ENCODE results near the gene SLC1A5.

SLC1A5 gene

GRCh38 chr19:46725859-46726393, 62.5 kb downstream of the SLC1A5 start:
- DNase-seq (ENCODE audit: low read depth), result no peak

- no peak for DNase-seq (ENCODE audit: low read depth)
These were observed 63.2 kb downstream of the SLC1A5 start for GRCh38 chr19:46725036-46725820.

All from T follicular helper cell (primary cell).